Fibroblast of lung (primary cell): ENCODE measurements around the gene CFAP299. TPM values are rescaled to one million over a fixed set of nuclear protein-coding genes. Genes with fewer than 3 reads are reported as not detected.

Experiments used
- DNase-seq, 2 donors: peaks; one replicate each; pipeline versions ENCODE4 v3.0.0 to v3.0.0-alpha.2; 2010; ENCODE audit warnings: low read depth in 2 of 2
- H2AFZ ChIP-seq: 2 replicates; pipeline ENCODE4 v1.5.1; 2012; ENCODE audit warnings: low read length, control low read depth, inconsistent platforms
- H3K27ac ChIP-seq: 2 replicates; pipeline ENCODE4 v1.5.1; 2011; ENCODE audit warnings: low read length, control low read depth; ENCODE audit not compliant: insufficient read depth
- H3K27me3 ChIP-seq: 2 replicates; pipeline ENCODE4 v1.5.1; 2011; ENCODE audit warnings: mild to moderate bottlenecking, low read length; ENCODE audit not compliant: control insufficient read depth, insufficient read depth
- H3K36me3 ChIP-seq: 2 replicates; pipeline ENCODE4 v1.5.1; 2011; ENCODE audit warnings: low read length; ENCODE audit not compliant: control insufficient read depth, insufficient read depth
- H3K4me1 ChIP-seq: 2 replicates; pipeline ENCODE4 v1.5.1; 2011; ENCODE audit warnings: low read length; ENCODE audit not compliant: control insufficient read depth, insufficient read depth; ENCODE audit errors: extremely low read depth
- H3K4me2 ChIP-seq: 2 replicates; pipeline ENCODE4 v1.5.1; 2011; ENCODE audit warnings: low read length, control low read depth; ENCODE audit not compliant: insufficient read depth; ENCODE audit errors: extremely low read depth
- H3K4me3 ChIP-seq, 4 experiments: fragments of 200-600 bp in 1 of 4; sonication (generic) in 1 of 4; replicated peaks in 1 of 4; 2 replicates each; pipeline ENCODE4 v1.5.1; 2011 to 2016; ENCODE audit warnings: low read length in 4 of 4, low read depth in 3 of 4, mild to moderate bottlenecking in 3 of 4, control low read depth in 2 of 4, inconsistent platforms in 1 of 4, mixed read lengths in 1 of 4; ENCODE audit not compliant: insufficient read depth in 1 of 4; ENCODE audit errors: control extremely low read depth in 1 of 4
- H3K79me2 ChIP-seq: 2 replicates; pipeline ENCODE4 v1.5.1; 2012; ENCODE audit warnings: mild to moderate bottlenecking, low read length, inconsistent platforms; ENCODE audit not compliant: control insufficient read depth, insufficient read depth
- H3K9ac ChIP-seq: 2 replicates; pipeline ENCODE4 v1.5.1; 2011; ENCODE audit warnings: mild to moderate bottlenecking, low read length, control low read depth; ENCODE audit not compliant: insufficient read depth
- H3K9me3 ChIP-seq: 2 replicates; pipeline ENCODE4 v1.5.1; 2012; ENCODE audit warnings: low read depth, low read length; ENCODE audit not compliant: control insufficient read depth, insufficient read depth
- H4K20me1 ChIP-seq: 2 replicates; pipeline ENCODE4 v1.5.1; 2011; ENCODE audit warnings: low read length; ENCODE audit not compliant: control insufficient read depth, insufficient read depth; ENCODE audit errors: extremely low read depth
- CTCF ChIP-seq, 2 donors: IDR thresholded peaks in 1 of 2; conservative IDR thresholded peaks in 1 of 2; 1 replicate in 1 of 2; 2 replicates in 1 of 2; pipeline ENCODE4 v1.5.1; 2011 to 2012; ENCODE audit warnings: low read length in 2 of 2, control low read depth in 1 of 2, inconsistent platforms in 1 of 2, low read depth in 1 of 2, mild to moderate bottlenecking in 1 of 2
- EZH2 ChIP-seq: IDR thresholded peaks from 2 replicates; pipeline ENCODE4 v1.5.1; 2012; ENCODE audit warnings: low read length, control low read depth, mild to moderate bottlenecking; ENCODE audit errors: missing control alignments
- polyA plus RNA-seq, 2 donors: library from polyadenylated mRNA; depleted of rRNA in 1 of 2; stranded (reverse) in 1 of 2; unstranded in 1 of 2; fragments of >200 nt; gene quantifications; 2 replicates each; pipeline ENCODE4 v1.2.1, GENCODE V29; 2011 to 2012; ENCODE audit warnings: missing spikeins in 1 of 2
- total RNA-seq: library from RNA; depleted of rRNA; stranded (reverse); fragments of >200 nt; gene quantifications from 2 replicates; pipeline ENCODE4 v1.2.1, GENCODE V29; 2014

Gene CFAP299
- total and polyA plus RNA-seq, 2 donors (not counting 1 experiment from before 2014, with no cell fraction given): 0.79 to 16.2 TPM

DNA sequence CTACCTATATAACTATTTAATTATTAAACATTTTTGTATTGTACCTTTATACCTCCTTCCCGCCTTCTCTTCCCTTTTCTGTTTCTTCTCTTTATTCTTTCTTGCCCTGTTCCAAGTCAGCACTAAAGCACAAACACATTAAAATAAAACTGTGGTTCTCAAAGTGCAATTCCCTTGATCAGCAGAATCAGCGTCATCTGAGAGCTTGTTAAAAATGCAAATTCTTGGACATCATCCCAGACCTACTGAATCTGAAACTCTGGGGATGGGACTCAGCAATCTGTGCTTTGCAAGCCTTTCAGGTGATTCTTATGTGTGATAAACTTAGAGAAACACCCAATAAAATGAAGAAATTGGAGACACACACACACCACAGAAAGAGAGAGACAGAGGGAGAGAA lies 516.5 kb downstream of the CFAP299 start:
- TF ChIP-seq EZH2 (no peak), CTCF (conservative IDR thresholded peaks at IDR 0.05 in 1 of 2, IDR thresholded peaks at IDR 0.05 in 1 of 2; ENCODE audit: low read depth in 1 of 2, low read length in 2 of 2) (no peak)
- H3K27me3 ChIP-seq: no peaks in the 10 kb centered on the region
- no peak overlapping the region for H3K9ac ChIP-seq
- no peak overlapping the region for H2AFZ ChIP-seq
- H3K4me3 ChIP-seq: no peak overlapping the region
- H3K36me3 ChIP-seq: no peaks in the 10 kb centered on the region
- no peak for DNase-seq
- H3K4me2 ChIP-seq: no peak overlapping the region
- no peaks in the 10 kb centered on the region for H3K9me3 ChIP-seq
- H3K4me1 ChIP-seq: no peaks in the 10 kb centered on the region
- H3K79me2 ChIP-seq: no peaks in the 10 kb centered on the region
- no peak overlapping the region for H3K27ac ChIP-seq
- no peaks in the 10 kb centered on the region for H4K20me1 ChIP-seq

- Histone ChIP-seq H3K9me3 (no peaks in the 10 kb centered on the region), H3K4me1 (no peaks in the 10 kb centered on the region), H3K27ac (no peak overlapping the region), H3K79me2 (no peaks in the 10 kb centered on the region), H3K4me2 (no peak overlapping the region), H3K27me3 (no peaks in the 10 kb centered on the region), H3K36me3 (no peaks in the 10 kb centered on the region), H2AFZ (no peak overlapping the region), H3K4me3 (no peak overlapping the region), H3K9ac (no peak overlapping the region), H4K20me1 (no peaks in the 10 kb centered on the region)
- no peak for DNase-seq
- no peak for TF ChIP-seq EZH2
- no peak for TF ChIP-seq CTCF (conservative IDR thresholded peaks at IDR 0.05 in 1 of 2, IDR thresholded peaks at IDR 0.05 in 1 of 2; ENCODE audit: low read depth in 1 of 2, low read length in 2 of 2)
Observed at GRCh38 chr4:80873571-80873970, 538.0 kb downstream of the CFAP299 start.

GRCh38 chr4:80874979-80875378 lies 539.4 kb downstream of the CFAP299 start:
- H3K9me3 ChIP-seq: no peaks in the 10 kb centered on the region
- no peak overlapping the region for H3K4me2 ChIP-seq
- H4K20me1 ChIP-seq: no peaks in the 10 kb centered on the region
- TF ChIP-seq CTCF (conservative IDR thresholded peaks at IDR 0.05 in 1 of 2, IDR thresholded peaks at IDR 0.05 in 1 of 2; ENCODE audit: low read depth in 1 of 2, low read length in 2 of 2) (no peak), EZH2 (no peak)
- no peak overlapping the region for H2AFZ ChIP-seq
- no peaks in the 10 kb centered on the region for H3K27me3 ChIP-seq
- no peaks in the 10 kb centered on the region for H3K36me3 ChIP-seq
- H3K79me2 ChIP-seq: no peaks in the 10 kb centered on the region
- no peak for DNase-seq
- H3K4me3 ChIP-seq: no peak overlapping the region
- H3K4me1 ChIP-seq: no peaks in the 10 kb centered on the region
- no peak overlapping the region for H3K9ac ChIP-seq
- H3K27ac ChIP-seq: no peak overlapping the region
